Activated B cell treated with CpG ODN at 0.5 μM for 24 hours (primary cell): Measurements from ENCODE around the gene IMPA2. TPM values are rescaled to one million over a fixed set of nuclear protein-coding genes. Genes with fewer than 3 reads are reported as not detected.

ENCODE experiments used
- ATAC-seq: fragments of 200-7000 bp; cut with Tn5 transposase; one replicate; pipeline ENCODE4 v1.10.0; 2021; ENCODE audit warnings: low read depth, mild to moderate bottlenecking, moderate library complexity
- CTCF ChIA-PET: fragments of 350-600 bp; sonication (Branson Sonifier 250); formaldehyde crosslinking; loops from one replicate; lab custom pipeline; 2021; ENCODE audit warnings: antibody characterized with exemption; lab: Charles Lee
- POLR2A ChIA-PET: fragments of 350-600 bp; sonication (Branson Sonifier 250); formaldehyde crosslinking; loops from one replicate; lab custom pipeline; 2021; ENCODE audit warnings: antibody characterized with exemption; lab: Charles Lee
- DNase-seq: peaks from one replicate; pipeline ENCODE4 v3.0.0; 2022
- H3K27ac Mint-ChIP-seq: one replicate; pipeline ENCODE4 v1.8.0; 2020; ENCODE audit warnings: mixed read lengths
- H3K27me3 Mint-ChIP-seq: one replicate; pipeline ENCODE4 v1.8.0; 2021; ENCODE audit warnings: mixed read lengths
- H3K36me3 Mint-ChIP-seq: one replicate; pipeline ENCODE4 v1.8.0; 2021; ENCODE audit warnings: low read depth, mixed read lengths
- H3K4me1 Mint-ChIP-seq: one replicate; pipeline ENCODE4 v1.8.0; 2021; ENCODE audit warnings: mixed read lengths
- H3K4me3 Mint-ChIP-seq: one replicate; pipeline ENCODE4 v1.8.0; 2020; ENCODE audit warnings: mild to moderate bottlenecking, mixed read lengths
- H3K9me3 Mint-ChIP-seq: one replicate; pipeline ENCODE4 v1.8.0; 2020; ENCODE audit warnings: mixed read lengths
- CTCF ChIP-seq: fragments of 200-600 bp; IDR thresholded peaks from one replicate; pipeline ENCODE4 v1.8.0; 2022; ENCODE audit warnings: antibody characterized with exemption, mild to moderate bottlenecking
- intact Hi-C: fragments of 100-400 bp; cut with micrococcal nuclease; formaldehyde crosslinking; loops from one replicate; pipeline ENCODE4 v1.15.1; 2024
- total RNA-seq: library from RNA; stranded (reverse); gene quantifications from 2 replicates; pipeline ENCODE4 v1.2.3, GENCODE V29; 2022

Gene IMPA2
- total RNA-seq, 1 donor from 2014 or later, result 7.5 TPM

DNA sequence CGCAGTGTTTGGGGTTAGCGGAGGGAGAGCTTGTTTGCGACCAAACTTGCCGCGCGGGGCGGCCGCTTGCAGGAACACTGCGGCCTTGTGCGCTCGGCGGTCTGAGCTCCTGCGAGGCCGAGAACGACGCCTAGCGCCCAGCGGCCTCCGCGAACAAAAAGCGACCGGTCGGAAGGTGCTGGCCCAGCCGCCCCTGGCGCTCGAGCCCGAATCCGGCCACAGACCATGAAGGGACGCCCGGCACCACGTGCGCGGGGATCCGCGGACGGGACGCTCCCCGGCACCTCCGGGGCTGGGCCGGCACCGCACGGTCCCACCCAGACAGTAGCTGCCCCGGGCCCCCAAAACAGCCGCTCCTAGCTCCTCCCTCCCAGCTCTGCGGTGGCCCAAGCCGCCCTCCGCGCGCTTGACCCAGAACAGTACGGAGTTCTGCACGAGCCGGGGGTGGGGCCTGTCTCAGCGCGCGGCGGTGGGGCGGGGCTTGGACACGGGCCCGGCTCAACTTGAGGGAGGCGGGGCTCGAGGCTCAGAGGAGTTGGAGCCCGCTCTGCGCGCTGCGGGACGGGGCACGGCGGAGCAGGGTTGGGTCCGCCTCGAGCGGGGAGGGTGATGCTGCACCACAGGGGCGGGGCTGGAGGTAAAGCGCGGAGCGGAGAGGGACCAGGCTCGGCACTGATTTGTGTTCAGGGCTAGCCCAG, 664 bp upstream of the IMPA2 start:
- peak overlapping the region; percentile 46 for H3K27ac Mint-ChIP-seq
- H3K36me3 Mint-ChIP-seq, result no peaks in the 10 kb centered on the region
- no peak for TF ChIP-seq CTCF
- DNase-seq (peak; percentile 96), ATAC-seq (peak; percentile 91)
- no peaks in the 10 kb centered on the region for H3K27me3 Mint-ChIP-seq
- intact Hi-C loops, result loop anchor here (1.0 to 10.0 kb wide), 13 partner anchors 33 to 1157 kb away; partner anchors contain the start of genes AFG3L2, CEP76, CHMP1B and MPPE1
- peaks cover 18% of the 10 kb centered on the region for H3K4me1 Mint-ChIP-seq
- POLR2A ChIA-PET, result interaction anchor here (0.6 to 3.9 kb wide), 16 partner anchors 15 to 1587 kb away, joined by 3 to 18 read pairs (median 6); partner anchors contain the start of genes CEP76, MPPE1, PRELID3A and PSMG2
- H3K4me3 Mint-ChIP-seq, result peak overlapping the region; percentile 85
- no peaks in the 10 kb centered on the region for H3K9me3 Mint-ChIP-seq
- CTCF ChIA-PET, result interaction anchor here (1.9 to 4.0 kb wide), 3 partner anchors 14 to 59 kb away, joined by 8 to 22 read pairs (median 12); no protein-coding TSS in a partner anchor

DNA sequence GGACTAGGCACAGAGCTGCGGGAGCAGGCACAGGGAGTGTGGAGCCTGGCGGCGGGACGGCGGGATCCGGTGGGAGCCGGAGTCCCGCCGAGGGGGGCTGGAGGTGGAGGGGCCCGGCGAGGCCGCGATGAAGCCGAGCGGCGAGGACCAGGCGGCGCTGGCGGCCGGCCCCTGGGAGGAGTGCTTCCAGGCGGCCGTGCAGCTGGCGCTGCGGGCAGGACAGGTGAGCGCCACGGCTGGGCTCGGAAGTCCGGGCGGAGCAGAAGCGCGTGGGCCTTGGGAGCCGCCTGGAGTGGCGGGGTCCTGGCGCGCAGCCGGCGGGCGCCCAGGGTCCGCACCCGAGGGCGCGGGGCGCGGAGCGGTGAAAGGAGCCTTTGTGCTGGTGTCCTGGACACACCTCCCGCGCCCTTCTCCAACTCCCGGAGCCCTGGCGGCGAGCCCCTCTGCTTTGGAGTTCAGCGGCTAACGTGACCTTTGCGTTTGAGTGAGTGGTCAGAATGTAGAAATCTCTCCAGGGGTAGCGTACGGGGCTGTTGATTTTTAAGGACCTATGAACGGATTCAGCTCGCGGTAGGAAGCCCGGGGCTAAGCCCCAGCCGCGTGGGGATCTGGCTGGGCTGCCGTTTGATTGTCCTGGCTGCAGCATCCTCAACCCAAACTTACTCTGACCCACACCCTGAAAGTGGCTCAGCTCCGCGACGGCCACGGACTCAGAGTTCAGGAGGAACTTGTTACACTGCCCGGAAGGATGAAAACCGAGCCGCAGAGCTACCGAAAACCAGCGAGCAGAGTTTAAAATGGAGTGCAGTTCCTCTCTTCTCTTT, 448 bp downstream of the IMPA2 start:
- H3K9me3 Mint-ChIP-seq, result no peaks in the 10 kb centered on the region
- peaks cover 18% of the 10 kb centered on the region for H3K4me1 Mint-ChIP-seq
- no peak for TF ChIP-seq CTCF
- H3K27me3 Mint-ChIP-seq, result no peaks in the 10 kb centered on the region
- ChIA-PET POLR2A (interaction anchor here (0.7 to 3.9 kb wide), 12 partner anchors 14 to 1586 kb away, joined by 3 to 18 read pairs (median 5); partner anchors contain the start of genes CEP76, MPPE1, PRELID3A and PSMG2), CTCF (interaction anchor here (1.9 to 4.0 kb wide), 3 partner anchors 13 to 58 kb away, joined by 8 to 22 read pairs (median 12); no protein-coding TSS in a partner anchor)
- H3K4me3 Mint-ChIP-seq, result peak overlapping the region; percentile 85
- H3K36me3 Mint-ChIP-seq, result no peaks in the 10 kb centered on the region
- H3K27ac Mint-ChIP-seq, result peak overlapping the region; percentile 16
- DNase-seq, result peak; percentile 29
- intact Hi-C loops, result loop anchor here (1.0 to 10.0 kb wide), 12 partner anchors 34 to 1156 kb away; partner anchors contain the start of genes AFG3L2, CEP76, CHMP1B and MPPE1
- no peak for ATAC-seq

- DNase-seq (no peak), ATAC-seq (no peak)
- POLR2A ChIA-PET, result interaction anchor here (3.9 kb wide), 1 partner anchor 35 kb away, joined by 18 read pairs; no protein-coding TSS in a partner anchor
- Mint-ChIP-seq H3K36me3 (no peaks in the 10 kb centered on the region), H3K27ac (no peak overlapping the region), H3K27me3 (no peaks in the 10 kb centered on the region), H3K4me1 (peaks cover 18% of the 10 kb centered on the region), H3K9me3 (no peaks in the 10 kb centered on the region), H3K4me3 (peak overlapping the region; percentile 15)
- no peak for TF ChIP-seq CTCF
- intact Hi-C loops, result loop anchor here (5.0 to 10.0 kb wide), 7 partner anchors 324 to 1154 kb away; partner anchors contain the start of genes CEP76, PRELID3A, PSMG2 and PTPN2
- CTCF ChIA-PET, result interaction anchor here (1.3 to 4.0 kb wide), 3 partner anchors 12 to 47 kb away, joined by 4 to 22 read pairs (median 6); no protein-coding TSS in a partner anchor
These were observed 1.7 kb downstream of the IMPA2 start for GRCh38 chr18:11982981-11983380.

- intact Hi-C loops, result loop anchor here (5.0 to 10.0 kb wide), 7 partner anchors 324 to 1154 kb away; partner anchors contain the start of genes CEP76, PRELID3A, PSMG2 and PTPN2
- TF ChIP-seq CTCF, result no peak
- ATAC-seq (no peak), DNase-seq (no peak)
- Mint-ChIP-seq H3K4me3 (no peak overlapping the region), H3K27ac (no peak overlapping the region), H3K36me3 (no peaks in the 10 kb centered on the region), H3K9me3 (no peaks in the 10 kb centered on the region), H3K4me1 (peaks cover 18% of the 10 kb centered on the region), H3K27me3 (no peaks in the 10 kb centered on the region)
- POLR2A ChIA-PET, result interaction anchor here (3.9 kb wide), 1 partner anchor 36 kb away, joined by 18 read pairs; no protein-coding TSS in a partner anchor
- CTCF ChIA-PET, result interaction anchor here (1.3 to 4.0 kb wide), 3 partner anchors 12 to 47 kb away, joined by 4 to 22 read pairs (median 6); no protein-coding TSS in a partner anchor
These were observed 2.3 kb downstream of the IMPA2 start for GRCh38 chr18:11983592-11983991.
